GM12878 (cell line): ENCODE results near the gene MGARP. TPM values are rescaled to one million over a fixed set of nuclear protein-coding genes. Genes with fewer than 3 reads are reported as not detected.

Experiments
- ATAC-seq: fragments of 200-7000 bp; cut with Tn5 transposase; 3 replicates; pipeline ENCODE4 v1.9.1; 2020; ENCODE audit warnings: mild to moderate bottlenecking, moderate library complexity
- BruUV-seq: library from RNA; stranded (reverse); fragments of 400-500 nt; replicated peaks from 2 replicates; lab custom pipeline; 2021; lab: Mats Ljungman, UMichigan
- CTCF ChIA-PET: fragments of 300-600 bp; sonication (Branson Sonifier 250); formaldehyde crosslinking; extraction: SDS; loops from one replicate; lab custom pipeline; 2021; ENCODE audit warnings: inconsistent platforms; lab: Yijun Ruan, JAX
- POLR2A ChIA-PET: fragments of 350-600 bp; formaldehyde crosslinking; extraction: SDS; loops from one replicate; lab custom pipeline; 2021; ENCODE audit warnings: inconsistent platforms; lab: Charles Lee
- RAD21 ChIA-PET: fragments of 300-600 bp; sonication (Branson Sonifier 250); formaldehyde crosslinking; loops from one replicate; lab custom pipeline; 2023; ENCODE audit warnings: antibody characterized with exemption; ENCODE audit not compliant: unreplicated experiment; lab: Charles Lee
- SMC1A ChIA-PET: fragments of 300-600 bp; sonication (Branson Sonifier 250); formaldehyde crosslinking; loops from one replicate; lab custom pipeline; 2023; ENCODE audit not compliant: unreplicated experiment, uncharacterized antibody; lab: Charles Lee
- DNase-seq: peaks from one replicate; pipeline ENCODE4 v3.0.0-alpha.2; 2011; ENCODE audit warnings: low read depth, low spot score
- FAIRE-seq: peaks from 3 replicates; lab custom pipeline; 2011; peaks lifted over from hg19 to GRCh38; lab: Jason Lieb, UNC
- H2AFZ ChIP-seq: 2 replicates; pipeline ENCODE4 v1.6.0; 2011; ENCODE audit warnings: low read depth, low read length, control low read depth; ENCODE audit not compliant: control insufficient read depth
- H3K27ac ChIP-seq: 2 replicates; pipeline ENCODE4 v1.5.1; 2011; ENCODE audit warnings: control low read depth; ENCODE audit not compliant: control insufficient read depth, insufficient read depth
- H3K27me3 ChIP-seq, 2 experiments: replicated peaks in 1 of 2; 2 replicates each; pipeline versions ENCODE4 v1.6.0 to v1.6.1; 2011; ENCODE audit warnings: low read length in 1 of 2; ENCODE audit not compliant: control insufficient read depth in 2 of 2, insufficient read depth in 2 of 2
- H3K36me3 ChIP-seq, 2 experiments: 2 replicates each; pipeline ENCODE4 v1.5.1; 2011; ENCODE audit warnings: low read length in 1 of 2; ENCODE audit not compliant: control insufficient read depth in 2 of 2, insufficient read depth in 2 of 2
- H3K4me1 ChIP-seq: 2 replicates; pipeline ENCODE4 v1.6.1; 2011; ENCODE audit warnings: mild to moderate bottlenecking, low read length, moderate library complexity, mixed read lengths; ENCODE audit not compliant: control insufficient read depth, insufficient read depth
- H3K4me2 ChIP-seq: 2 replicates; pipeline ENCODE4 v1.6.0; 2011; ENCODE audit warnings: control low read depth; ENCODE audit not compliant: control insufficient read depth, insufficient read depth
- H3K4me3 ChIP-seq: fragments of 200-600 bp; sonication (generic); 2 replicates; pipeline ENCODE4 v1.5.1; 2016
- H3K79me2 ChIP-seq: 2 replicates; pipeline ENCODE4 v1.6.0; 2011; ENCODE audit warnings: low read length; ENCODE audit not compliant: control insufficient read depth, insufficient read depth
- H3K9ac ChIP-seq: 2 replicates; pipeline ENCODE4 v1.8.0; 2011; ENCODE audit warnings: low read length, control low read depth, mixed read lengths; ENCODE audit not compliant: control insufficient read depth, insufficient read depth
- H3K9me3 ChIP-seq: replicated peaks from 3 replicates; pipeline ENCODE4 v1.5.1; 2011; ENCODE audit warnings: mild to moderate bottlenecking, low read length; ENCODE audit not compliant: control insufficient read depth, insufficient read depth
- H4K20me1 ChIP-seq: 2 replicates; pipeline ENCODE4 v1.6.0; 2011; ENCODE audit not compliant: control insufficient read depth, insufficient read depth
- ATF7 ChIP-seq: fragments of 450-650 bp; IDR thresholded peaks from 2 replicates; pipeline ENCODE4 v1.6.1; 2016; ENCODE audit warnings: low read depth, mild to moderate bottlenecking
- CHD4 ChIP-seq: fragments of 200-600 bp; sonication (generic); IDR thresholded peaks from 2 replicates; pipeline ENCODE4 v1.6.1; 2016; ENCODE audit warnings: mild to moderate bottlenecking
- CREB1 ChIP-seq: IDR thresholded peaks from 2 replicates; pipeline ENCODE4 v1.6.1; 2012; ENCODE audit warnings: low read depth, mild to moderate bottlenecking, inconsistent platforms
- CTCF ChIP-seq, 3 experiments: IDR thresholded peaks in 2 of 3; conservative IDR thresholded peaks in 1 of 3; 2 replicates each; pipeline ENCODE4 v1.5.1; 2011; ENCODE audit warnings: low read depth in 3 of 3, low read length in 3 of 3, mild to moderate bottlenecking in 3 of 3, control low read depth in 2 of 3, moderate library complexity in 2 of 3, inconsistent platforms in 1 of 3, mixed read lengths in 1 of 3; ENCODE audit not compliant: control insufficient read depth in 2 of 3, insufficient read depth in 1 of 3; ENCODE audit errors: extremely low read depth in 1 of 3
- MEF2A ChIP-seq: IDR thresholded peaks from 2 replicates; pipeline ENCODE4 v1.6.1; 2011; ENCODE audit warnings: low read depth, mild to moderate bottlenecking, low read length, moderate library complexity; ENCODE audit not compliant: insufficient read depth
- ZZZ3 ChIP-seq: IDR thresholded peaks from 2 replicates; pipeline ENCODE4 v1.6.1; 2011; ENCODE audit warnings: low read depth; ENCODE audit not compliant: control insufficient read depth, insufficient read length
- WGBS: methylation state at CpG from one replicate; pipeline ENCODE4 v1.1.6; 2016; ENCODE audit warnings: low lambda C conversion rate; ENCODE audit not compliant: insufficient replicate concordance, insufficient coverage; ENCODE audit errors: missing lambda C conversion rate; 5-methylcytosine and 5-hydroxymethylcytosine counted together
- in situ Hi-C: fragments of 300-500 bp; cut with MboI; formaldehyde crosslinking; loops from 9 replicates; pipeline ENCODE4 v1.14.3; 2018; ENCODE audit warnings: mixed read lengths
- intact Hi-C: fragments of 100-400 bp; cut with micrococcal nuclease; formaldehyde crosslinking; loops from one replicate; pipeline ENCODE4 v1.14.2; 2022; ENCODE audit not compliant: unreplicated experiment
- polyA plus RNA-seq, 11 experiments: library from polyadenylated mRNA; depleted of rRNA in 4 of 11; unstranded in 6 of 11; stranded (reverse) in 5 of 11; fragments of >200 nt; fragmentation: Nextera tagmentation in 4 of 11; fragmentation: Illumina TruSeq in 1 of 11; extraction: Ambion mirVana in 4 of 11; extraction: Trizol in 1 of 11; gene quantifications; 1 replicate in 1 of 11; 2 replicates in 10 of 11; pipeline versions ENCODE4 v1.2.1 to v1.2.3, GENCODE V29; 2011 to 2016; ENCODE audit warnings: inconsistent platforms in 2 of 11, missing spikeins in 2 of 11, low read depth in 1 of 11
- total RNA-seq, 4 experiments: library from RNA; depleted of rRNA in 3 of 4; stranded (reverse); fragments of >200 nt in 3 of 4; fragmentation: Illumina TruSeq in 1 of 4; extraction: Trizol in 1 of 4; gene quantifications; 2 replicates each; pipeline versions ENCODE4 v1.2.1 to v1.2.3, GENCODE V29; 2013 to 2021

MGARP gene
- total and polyA plus RNA-seq, 10 of the 15 experiments (the other 5 are each of a cell fraction or from before 2014, with no cell fraction given), result 0.04 to 0.23 (median 0.08) TPM; not detected in 7

GRCh38 chr4:139239127-139239772, 40.8 kb downstream of the MGARP start:
- DNase-seq (no peak), ATAC-seq (no peak), FAIRE-seq (peak; percentile 13)
- H3K9ac ChIP-seq, result no peak overlapping the region
- in situ Hi-C loops, result no loop called here
- H3K4me3 ChIP-seq, result no peak overlapping the region
- peaks cover 5% of the 10 kb centered on the region; the same call in 2 of the 3 replicates for H3K9me3 ChIP-seq
- no peak overlapping the region for H3K27ac ChIP-seq
- H3K4me1 ChIP-seq, result no peaks in the 10 kb centered on the region
- no peak overlapping the region for H3K4me2 ChIP-seq
- SMC1A ChIA-PET, result interaction anchor here (1.0 to 2.0 kb wide), 6 partner anchors 12 to 61 kb away, joined by 3 to 6 read pairs (median 4); partner anchors contain the start of gene NAA15
- no peaks in the 10 kb centered on the region for H3K36me3 ChIP-seq
- no peak overlapping the region for H2AFZ ChIP-seq
- RAD21 ChIA-PET, result no interaction called here
- TF ChIP-seq ZZZ3, result no peak
- TF ChIP-seq MEF2A, result no peak
- TF ChIP-seq CHD4, result no peak
- no peak for TF ChIP-seq CTCF (IDR thresholded peaks at IDR 0.05 in 2 of 3, conservative IDR thresholded peaks at IDR 0.05 in 1 of 3; ENCODE audit: control insufficient read depth in 2 of 3, extremely low read depth in 1 of 3, insufficient read depth in 1 of 3, low read depth in 3 of 3, low read length in 3 of 3)
- TF ChIP-seq ATF7, result no peak
- TF ChIP-seq CREB1, result no peak
- H3K27me3 ChIP-seq, result no peaks in the 10 kb centered on the region; a peak in 1 of 4 replicates
- no TSS peak for BruUV-seq
- POLR2A ChIA-PET, result no interaction called here
- no peaks in the 10 kb centered on the region for H4K20me1 ChIP-seq
- intact Hi-C loops, result no loop called here
- no peaks in the 10 kb centered on the region for H3K79me2 ChIP-seq
- 36% methylated on average over 7 of the region's 7 CpGs for WGBS
- CTCF ChIA-PET, result interaction anchor here (0.9 to 1.1 kb wide), 2 partner anchors 54 to 57 kb away, joined by 3 read pairs; no protein-coding TSS in a partner anchor
